ENCODE results near the gene DDX51.

DDX51 gene

GRCh38 chr12:132179431-132180362 lies 35.6 kb upstream of the DDX51 start:
- no peak for DNase-seq

- no peak for DNase-seq
These were observed 34.8 kb upstream of the DDX51 start for GRCh38 chr12:132178801-132179401.

GRCh38 chr12:132178316-132178715 lies 34.2 kb upstream of the DDX51 start:
- no peak for DNase-seq

- no peak for DNase-seq
These were observed 32.9 kb upstream of the DDX51 start for GRCh38 chr12:132176920-132177551.

- no peak for DNase-seq
These were observed 32.3 kb upstream of the DDX51 start for GRCh38 chr12:132176385-132176919.

- no peak for DNase-seq
These were observed 31.6 kb upstream of the DDX51 start for GRCh38 chr12:132175496-132176384.

GRCh38 chr12:132174839-132175490 lies 30.8 kb upstream of the DDX51 start:
- DNase-seq = no peak

- DNase-seq = no peak
These were observed 30.1 kb upstream of the DDX51 start for GRCh38 chr12:132174015-132174838.

GRCh38 chr12:132173135-132174014 lies 29.3 kb upstream of the DDX51 start:
- no peak for DNase-seq

GRCh38 chr12:132172619-132173018 lies 28.5 kb upstream of the DDX51 start:
- no peak for DNase-seq

GRCh38 chr12:132171968-132172521 lies 27.9 kb upstream of the DDX51 start:
- no peak for DNase-seq

- DNase-seq = no peak
These were observed 27.3 kb upstream of the DDX51 start for GRCh38 chr12:132171293-132171967.

GRCh38 chr12:132170637-132171292 lies 26.6 kb upstream of the DDX51 start:
- DNase-seq = no peak

GRCh38 chr12:132170094-132170636 lies 26.0 kb upstream of the DDX51 start:
- no peak for DNase-seq

- DNase-seq = no peak
These were observed 25.3 kb upstream of the DDX51 start for GRCh38 chr12:132169376-132169775.

- no peak for DNase-seq
These were observed 24.4 kb upstream of the DDX51 start for GRCh38 chr12:132168311-132169031.

GRCh38 chr12:132167611-132168310 lies 23.6 kb upstream of the DDX51 start:
- DNase-seq = no peak
